Measurements from ENCODE around the gene AKNA. TPM values are rescaled to one million over a fixed set of nuclear protein-coding genes. Genes with fewer than 3 reads are reported as not detected.
A peak's percentile ranks its signal among the peaks of the same experiment; 100 is the strongest.
"Not testable (repeated sequence)": the region's sequence is repeated elsewhere in the genome, so short reads cannot be mapped to it uniquely, and the experiment has no call there.

AKNA gene
- total RNA-seq, 1 donor from 2014 or later: 43.1 TPM

GRCh38 chr9:114338187-114338586 is 49.6 kb downstream of the AKNA start:
- Mint-ChIP-seq H3K4me1 (ENCODE audit: low read depth) (no peaks in the 10 kb centered on the region), H3K9me3 (ENCODE audit: low read depth) (no peaks in the 10 kb centered on the region), H3K27me3 (ENCODE audit: low read depth) (no peaks in the 10 kb centered on the region), H3K27ac (ENCODE audit: unreplicated experiment) (no peak overlapping the region), H3K36me3 (ENCODE audit: low read depth) (peaks cover 47% of the 10 kb centered on the region), H3K4me3 (ENCODE audit: unreplicated experiment) (no peak overlapping the region)
- DNase-seq (ENCODE audit: low spot score): no peak
- no peak for TF ChIP-seq CTCF (IDR thresholded peaks at IDR 0.05)

- Mint-ChIP-seq H3K4me3 (ENCODE audit: unreplicated experiment) (no peak overlapping the region), H3K36me3 (ENCODE audit: low read depth) (peaks cover 43% of the 10 kb centered on the region), H3K4me1 (ENCODE audit: low read depth) (no peaks in the 10 kb centered on the region), H3K27ac (ENCODE audit: unreplicated experiment) (no peak overlapping the region), H3K27me3 (ENCODE audit: low read depth) (no peaks in the 10 kb centered on the region), H3K9me3 (ENCODE audit: low read depth) (no peaks in the 10 kb centered on the region)
- DNase-seq (ENCODE audit: low spot score): no peak
- no peak for TF ChIP-seq CTCF (IDR thresholded peaks at IDR 0.05)
Observed at GRCh38 chr9:114336699-114337395, 50.9 kb downstream of the AKNA start.

GRCh38 chr9:114336157-114336556 is 51.6 kb downstream of the AKNA start:
- no peak overlapping the region for H3K27ac Mint-ChIP-seq (ENCODE audit: unreplicated experiment)
- no peaks in the 10 kb centered on the region for H3K4me1 Mint-ChIP-seq (ENCODE audit: low read depth)
- no peak for DNase-seq (ENCODE audit: low spot score)
- no peak for TF ChIP-seq CTCF (IDR thresholded peaks at IDR 0.05)
- no peak overlapping the region for H3K4me3 Mint-ChIP-seq (ENCODE audit: unreplicated experiment)
- no peaks in the 10 kb centered on the region for H3K9me3 Mint-ChIP-seq (ENCODE audit: low read depth)
- H3K27me3 Mint-ChIP-seq (ENCODE audit: low read depth): no peaks in the 10 kb centered on the region
- peaks cover 37% of the 10 kb centered on the region for H3K36me3 Mint-ChIP-seq (ENCODE audit: low read depth)

- H3K4me1 Mint-ChIP-seq (ENCODE audit: low read depth): no peaks in the 10 kb centered on the region
- peaks cover 35% of the 10 kb centered on the region for H3K36me3 Mint-ChIP-seq (ENCODE audit: low read depth)
- H3K27me3 Mint-ChIP-seq (ENCODE audit: low read depth): no peaks in the 10 kb centered on the region
- H3K4me3 Mint-ChIP-seq (ENCODE audit: unreplicated experiment): no peak overlapping the region
- no peak for TF ChIP-seq CTCF (IDR thresholded peaks at IDR 0.05)
- no peaks in the 10 kb centered on the region for H3K9me3 Mint-ChIP-seq (ENCODE audit: low read depth)
- no peak overlapping the region for H3K27ac Mint-ChIP-seq (ENCODE audit: unreplicated experiment)
- no peak for DNase-seq (ENCODE audit: low spot score)
Observed at GRCh38 chr9:114335745-114336144, 52.0 kb downstream of the AKNA start.

- TF ChIP-seq CTCF (IDR thresholded peaks at IDR 0.05): no peak
- Mint-ChIP-seq H3K4me3 (ENCODE audit: unreplicated experiment) (no peak overlapping the region), H3K9me3 (ENCODE audit: low read depth) (no peaks in the 10 kb centered on the region), H3K4me1 (ENCODE audit: low read depth) (no peaks in the 10 kb centered on the region), H3K27ac (ENCODE audit: unreplicated experiment) (no peak overlapping the region), H3K36me3 (ENCODE audit: low read depth) (peaks cover 28% of the 10 kb centered on the region), H3K27me3 (ENCODE audit: low read depth) (no peaks in the 10 kb centered on the region)
- peak; percentile 41 for DNase-seq (ENCODE audit: low spot score)
Observed at GRCh38 chr9:114334490-114334889, 53.3 kb downstream of the AKNA start.

- not testable (repeated sequence) for H3K9me3 Mint-ChIP-seq (ENCODE audit: low read depth); H3K27ac Mint-ChIP-seq (ENCODE audit: unreplicated experiment); H3K4me1 Mint-ChIP-seq (ENCODE audit: low read depth); H3K4me3 Mint-ChIP-seq (ENCODE audit: unreplicated experiment); H3K27me3 Mint-ChIP-seq (ENCODE audit: low read depth)
- H3K36me3 Mint-ChIP-seq (ENCODE audit: low read depth): peaks cover 22% of the 10 kb centered on the region
- peak; percentile 14 for DNase-seq (ENCODE audit: low spot score)
Observed at GRCh38 chr9:114333718-114334117, 54.1 kb downstream of the AKNA start.

- H3K27me3 Mint-ChIP-seq (ENCODE audit: low read depth); H3K27ac Mint-ChIP-seq (ENCODE audit: unreplicated experiment); H3K9me3 Mint-ChIP-seq (ENCODE audit: low read depth); H3K4me3 Mint-ChIP-seq (ENCODE audit: unreplicated experiment); DNase-seq (ENCODE audit: low spot score); H3K4me1 Mint-ChIP-seq (ENCODE audit: low read depth): not testable (repeated sequence)
- peaks cover 17% of the 10 kb centered on the region for H3K36me3 Mint-ChIP-seq (ENCODE audit: low read depth)
Observed at GRCh38 chr9:114332474-114333040, 55.2 kb downstream of the AKNA start.

Data from chondrocyte (in vitro differentiated cells).